Measurements from ENCODE around the gene HECTD2.
"Not testable (repeated sequence)": the region's sequence is repeated elsewhere in the genome, so short reads cannot be mapped to it uniquely, and the experiment has no call there.

The HECTD2 gene

GRCh38 chr10:91409869-91410637, at the start of gene HECTD2:
HECTD2 (plus strand) TSS chr10:91410344; CDS start chr10:91410439, 95 bp downstream.
- peak; percentile 79 for DNase-seq

- no peak for DNase-seq
These were observed 49.7 kb upstream of the HECTD2 start for GRCh38 chr10:91360461-91360860.

- not testable (repeated sequence) for DNase-seq
These were observed 44.6 kb upstream of the HECTD2 start for GRCh38 chr10:91365519-91365918.

GRCh38 chr10:91366704-91367103, 43.4 kb upstream of the HECTD2 start:
- DNase-seq = no peak

GRCh38 chr10:91367127-91367531, 43.0 kb upstream of the HECTD2 start:
- no peak for DNase-seq

- no peak for DNase-seq
These were observed 42.6 kb upstream of the HECTD2 start for GRCh38 chr10:91367558-91367957.

- DNase-seq = not testable (repeated sequence)
These were observed 40.1 kb upstream of the HECTD2 start for GRCh38 chr10:91369978-91370589.

- DNase-seq = no peak
These were observed 36.1 kb upstream of the HECTD2 start for GRCh38 chr10:91374052-91374451.

GRCh38 chr10:91378061-91378460, 32.1 kb upstream of the HECTD2 start:
- DNase-seq = no peak

- DNase-seq = no peak
These were observed 29.3 kb upstream of the HECTD2 start for GRCh38 chr10:91380873-91381256.

GRCh38 chr10:91381257-91381891, 28.8 kb upstream of the HECTD2 start:
- no peak for DNase-seq

GRCh38 chr10:91385306-91386085, 24.6 kb upstream of the HECTD2 start:
- DNase-seq = no peak

- peak; percentile 63 for DNase-seq
These were observed 20.3 kb upstream of the HECTD2 start for GRCh38 chr10:91389636-91390512.

GRCh38 chr10:91390513-91390825, 19.7 kb upstream of the HECTD2 start:
- not testable (repeated sequence) for DNase-seq

GRCh38 chr10:91391920-91392319, 18.2 kb upstream of the HECTD2 start:
- no peak for DNase-seq

- no peak for DNase-seq
These were observed 3.8 kb upstream of the HECTD2 start for GRCh38 chr10:91406322-91406721.

GRCh38 chr10:91409069-91409868, 875 bp upstream of the HECTD2 start:
- peak; percentile 77 for DNase-seq

GRCh38 chr10:91410638-91411371, 661 bp downstream of the HECTD2 start:
- DNase-seq = peak; percentile 9

GRCh38 chr10:91411621-91412020, 1.5 kb downstream of the HECTD2 start:
- DNase-seq = peak; percentile 8

GRCh38 chr10:91412354-91413087, 2.4 kb downstream of the HECTD2 start:
- no peak for DNase-seq
